Limb (tissue), 2 donors: ENCODE results near the gene ELN.

ENCODE experiments used
- DNase-seq, 2 donors: peaks; one replicate each; pipeline ENCODE4 v3.0.0-alpha.2; 2016; ENCODE audit errors: extremely low spot score in 2 of 2

Gene ELN

DNA sequence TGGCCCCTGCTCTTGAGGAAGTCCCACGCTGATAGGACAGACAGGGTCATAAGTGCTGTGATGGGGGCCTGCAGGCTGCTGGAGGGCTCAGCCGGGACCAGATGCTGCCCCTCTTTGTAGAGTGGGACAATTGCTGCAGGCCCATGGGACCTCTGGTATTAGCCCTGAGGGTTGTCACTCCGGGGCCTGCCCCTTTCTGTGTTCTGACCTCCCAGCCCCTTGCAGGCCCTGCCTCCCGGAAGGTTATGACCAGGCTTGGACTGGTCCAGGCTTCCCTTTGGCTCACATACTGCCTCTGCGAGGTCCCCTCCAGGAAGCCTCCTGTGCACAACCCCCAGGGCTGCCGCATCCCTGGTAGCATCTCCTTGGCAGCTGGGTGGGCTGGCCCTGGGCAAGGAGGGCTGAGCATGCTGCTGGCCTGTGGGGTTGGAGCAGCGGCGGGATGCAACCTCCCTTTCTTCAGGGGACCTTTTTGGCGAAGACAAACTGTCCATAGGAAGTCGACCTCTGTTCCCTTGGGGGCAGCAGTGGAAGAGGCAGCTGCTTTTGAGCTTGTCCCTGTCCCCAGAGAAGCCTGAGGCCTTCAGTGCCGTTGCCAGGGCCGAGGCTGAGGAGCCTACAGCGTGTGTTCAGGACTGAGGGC lies 64.5 kb downstream of the ELN start:
- DNase-seq, result no peak

DNA sequence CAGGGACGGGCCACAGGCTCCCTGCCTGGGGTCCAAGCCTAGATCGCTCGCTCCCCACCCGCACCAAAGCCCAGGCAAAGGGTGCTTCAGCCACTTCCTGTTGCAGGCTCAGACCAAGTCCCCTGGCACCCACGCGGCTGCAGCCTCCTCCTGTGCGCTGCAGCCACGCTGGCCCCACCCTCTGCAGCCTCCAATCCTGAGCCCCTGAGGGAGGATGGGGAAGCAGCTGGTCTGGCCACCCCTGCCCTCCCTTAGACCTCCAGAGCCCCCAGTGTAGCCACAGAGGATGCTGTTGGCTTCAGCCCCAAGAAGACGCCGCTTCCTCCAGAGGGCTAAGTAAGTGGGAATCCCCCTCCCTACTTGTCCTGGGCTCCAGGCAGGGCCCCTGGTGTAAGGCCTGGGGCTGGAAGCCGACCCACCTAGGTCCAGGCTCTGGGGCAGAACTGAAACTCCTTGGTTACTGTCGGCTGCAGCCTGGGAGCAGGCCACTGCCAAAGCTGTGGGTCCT lies 65.0 kb downstream of the ELN start:
- DNase-seq, result no peak

DNA sequence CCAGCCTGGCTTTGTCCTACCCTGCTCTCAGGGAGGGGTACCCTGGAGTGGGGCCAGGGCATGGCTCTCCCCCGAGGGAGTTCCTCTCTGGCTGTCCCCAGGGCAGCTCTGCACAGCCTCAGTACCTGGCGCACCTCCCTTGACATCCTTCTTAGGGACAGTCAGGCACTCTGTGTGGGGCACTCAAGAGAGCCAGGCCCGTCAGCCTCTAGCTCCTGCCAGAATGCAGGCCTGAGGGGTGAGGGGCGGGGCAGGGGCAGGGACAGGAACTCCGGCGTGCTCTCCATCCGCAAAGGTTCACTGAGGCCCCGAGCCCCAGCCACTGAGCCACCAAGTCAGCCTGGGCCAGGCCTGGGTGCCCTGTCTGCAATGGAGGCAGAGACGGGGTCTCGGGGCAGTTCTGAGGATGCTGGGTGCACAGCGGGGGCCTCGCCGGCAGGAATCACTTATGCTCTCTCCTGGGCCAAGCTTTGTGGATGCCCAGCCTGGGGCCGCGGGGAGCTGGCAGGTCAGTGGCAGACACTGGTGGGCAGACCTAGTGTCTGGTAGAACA lies 65.8 kb downstream of the ELN start:
- DNase-seq, result no peak

DNA sequence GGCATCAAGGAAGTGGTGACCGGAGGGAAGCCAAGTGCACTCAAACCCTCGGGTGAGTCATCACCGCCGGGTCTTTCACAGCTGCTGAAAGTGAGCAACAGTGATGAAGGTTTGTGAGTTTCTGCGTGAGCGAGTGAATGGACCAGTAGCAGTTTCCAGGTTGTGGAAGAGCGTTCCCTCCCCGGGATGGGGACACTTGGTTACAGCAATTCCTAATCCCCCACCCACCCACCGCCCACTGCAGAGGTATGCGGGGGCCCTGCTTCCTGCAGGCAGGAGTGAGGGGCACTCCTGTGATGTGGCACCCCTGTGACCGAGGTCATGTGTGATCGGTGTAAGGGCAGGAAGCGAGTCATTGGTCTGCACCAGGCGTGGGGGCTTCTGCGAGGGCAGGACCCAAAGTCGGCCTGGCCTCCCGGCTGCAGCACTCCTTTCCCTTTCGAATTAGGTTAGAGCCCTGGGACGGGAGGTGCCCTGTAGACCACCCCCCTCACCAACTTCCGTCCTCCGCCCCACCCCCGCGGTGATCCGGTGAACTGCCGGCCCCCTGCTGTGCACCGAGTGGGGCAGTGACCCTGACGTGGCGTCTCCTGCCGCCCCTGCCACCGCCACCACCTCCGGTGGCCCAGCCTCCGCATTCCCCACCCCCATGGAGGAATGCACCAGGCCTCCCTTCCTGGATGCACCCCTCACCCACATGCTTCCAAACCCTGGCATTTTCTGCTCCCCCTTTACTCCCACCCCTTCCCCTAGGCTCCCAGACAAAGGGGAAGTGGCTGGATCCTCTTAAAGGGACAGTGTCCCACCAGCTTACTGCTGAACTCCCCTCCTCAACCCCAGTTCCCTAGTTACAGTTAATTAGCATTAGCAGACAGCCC lies 66.5 kb downstream of the ELN start:
- peak in 1 of 2 donors; percentile 51 for DNase-seq

DNA sequence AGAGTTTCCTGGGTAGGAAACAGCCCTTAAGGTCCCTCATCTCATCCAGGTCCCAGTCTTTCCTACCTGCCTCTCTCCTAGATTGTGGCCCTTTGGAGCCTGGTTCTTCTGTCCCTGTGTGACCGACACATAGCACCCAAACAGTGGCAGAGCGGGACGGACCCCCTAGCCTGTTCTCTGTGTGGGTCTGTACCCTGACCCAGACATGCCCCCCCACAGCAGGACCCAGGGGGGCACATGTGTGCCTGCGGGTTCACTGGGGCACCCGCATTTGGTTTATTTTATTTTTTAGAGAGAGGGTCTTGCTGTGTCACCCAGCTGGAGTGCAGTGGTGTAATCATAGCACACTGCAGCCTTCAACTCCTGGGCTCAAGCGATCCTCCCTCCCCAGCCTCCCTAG lies 67.2 kb downstream of the ELN start:
- DNase-seq, result no peak

DNA sequence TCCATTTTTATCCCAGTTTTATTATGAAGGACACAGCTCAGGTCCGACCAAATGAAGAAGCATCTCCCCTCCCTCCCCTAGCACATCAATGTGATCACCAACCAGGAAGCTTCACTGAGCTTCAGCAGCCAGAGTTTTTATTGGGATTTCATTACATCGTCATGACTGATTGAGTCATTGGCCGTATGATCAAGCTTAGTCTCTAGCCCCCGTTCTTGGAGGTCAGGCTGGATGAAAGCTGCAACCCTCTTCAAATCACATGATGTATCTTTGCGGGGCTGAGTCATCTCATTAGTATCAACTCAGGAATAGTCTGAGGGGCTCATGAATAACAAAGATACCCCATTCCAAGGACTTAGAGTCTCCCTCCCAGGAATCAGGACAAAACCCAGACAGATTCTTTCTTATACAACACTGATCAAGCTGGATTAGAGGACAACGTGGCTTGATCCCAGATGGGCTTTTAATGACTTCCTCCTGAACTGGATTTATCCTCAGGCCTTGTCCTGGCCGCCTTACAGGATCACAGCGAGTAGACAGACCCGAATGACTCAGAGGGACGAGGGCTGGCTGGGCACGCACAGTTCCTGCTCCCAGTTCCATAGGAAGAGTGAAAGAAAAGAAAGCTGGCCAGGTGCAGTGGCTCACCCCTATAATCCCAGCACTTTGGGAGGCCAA lies 70.1 kb downstream of the ELN start:
- no peak for DNase-seq

DNA sequence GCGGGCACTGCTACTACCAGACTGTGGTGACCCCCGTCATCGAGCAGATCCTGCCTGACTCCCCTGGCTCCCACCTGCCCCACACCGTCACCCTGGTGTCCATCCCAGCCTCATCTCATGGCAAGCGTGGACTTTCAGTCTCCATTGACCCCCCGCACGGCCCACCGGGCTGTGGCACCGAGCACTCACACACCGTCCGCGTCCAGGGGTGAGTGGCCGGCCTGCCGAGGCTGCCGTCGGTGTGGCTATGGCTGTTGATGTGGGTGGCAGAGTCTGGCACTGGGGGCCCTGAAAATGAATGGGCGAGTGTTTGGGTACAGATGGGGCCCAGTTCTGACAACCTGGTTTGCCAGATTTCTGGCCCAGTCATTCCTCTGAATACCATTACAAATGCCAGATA lies 71.1 kb downstream of the ELN start:
- no peak for DNase-seq

DNA sequence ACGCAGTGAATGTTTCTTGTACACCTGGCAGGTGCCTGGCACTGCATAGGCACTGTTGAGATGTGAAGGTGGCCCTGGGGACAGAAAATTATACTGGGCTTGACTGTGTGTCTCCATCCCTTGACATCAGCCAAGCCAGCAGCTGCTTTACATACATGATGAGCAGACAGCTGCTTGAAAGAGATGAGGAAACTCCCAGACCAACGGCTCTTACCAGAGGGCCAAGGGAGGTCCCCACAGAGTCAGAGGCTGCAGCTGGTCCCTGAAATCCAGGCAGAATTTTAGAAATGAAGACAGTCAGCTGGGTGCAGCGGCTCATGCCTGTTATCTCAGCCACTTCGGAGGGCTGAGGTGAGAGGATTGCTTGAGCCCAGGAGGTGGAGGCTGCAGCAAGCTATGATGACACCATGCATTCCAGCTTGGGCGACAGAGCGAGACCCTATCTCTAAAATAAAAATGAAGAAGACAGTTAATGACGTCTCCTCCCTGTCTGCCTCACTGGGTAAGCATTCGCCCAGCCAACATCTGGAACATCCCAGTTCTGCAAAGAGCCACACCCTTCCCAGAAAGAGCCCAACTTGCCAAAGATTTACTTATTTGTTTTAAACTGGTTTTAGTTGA lies 73.2 kb downstream of the ELN start:
- DNase-seq, result peak in 1 of 2 donors; percentile 23

DNA sequence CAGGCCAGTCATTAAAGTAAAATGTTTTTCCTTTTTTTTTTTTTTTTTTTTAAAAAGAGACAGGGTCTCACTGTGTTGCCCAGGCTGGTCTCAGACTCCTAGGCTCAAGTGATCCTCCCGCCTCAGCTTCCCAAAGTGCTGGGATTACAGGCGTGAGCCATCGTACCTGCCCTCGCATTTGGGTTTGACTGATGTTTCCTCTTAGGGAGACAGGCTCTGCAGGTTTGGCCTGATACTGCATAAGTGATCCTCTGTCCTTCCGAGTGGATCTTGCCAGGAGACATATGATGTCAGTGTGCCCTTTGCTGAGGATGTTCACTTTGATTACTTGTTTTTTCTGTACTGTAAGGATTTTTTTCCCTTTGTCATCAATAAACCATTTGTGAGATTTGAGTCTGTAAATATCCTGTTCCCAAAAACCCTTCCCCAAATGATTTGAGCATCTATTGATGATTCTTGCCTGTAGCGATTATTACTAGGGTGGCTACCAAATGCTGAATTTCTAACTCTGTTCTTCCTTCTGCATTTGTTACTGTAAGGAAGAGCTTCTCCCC lies 75.3 kb downstream of the ELN start:
- DNase-seq, result no peak

DNA sequence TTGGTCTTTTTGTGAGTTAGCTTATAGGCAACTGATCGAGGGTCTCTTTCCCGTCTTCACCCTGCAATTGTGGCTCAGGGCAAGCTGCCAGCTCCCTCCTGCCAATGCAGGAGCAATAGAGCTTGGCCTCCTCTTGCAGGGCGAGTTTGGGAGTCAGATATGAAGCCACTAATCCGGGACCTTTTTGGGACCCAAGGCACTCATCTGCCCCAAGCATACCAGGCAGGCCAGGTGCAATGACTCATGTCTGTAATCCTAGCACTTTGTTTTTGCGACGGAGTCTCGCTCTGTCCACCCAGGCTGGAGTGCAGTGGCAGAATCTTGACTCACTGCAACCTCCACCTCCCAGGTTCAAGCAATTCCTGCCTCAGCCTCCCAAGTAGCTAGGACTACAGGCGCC lies 76.7 kb downstream of the ELN start:
- no peak for DNase-seq

DNA sequence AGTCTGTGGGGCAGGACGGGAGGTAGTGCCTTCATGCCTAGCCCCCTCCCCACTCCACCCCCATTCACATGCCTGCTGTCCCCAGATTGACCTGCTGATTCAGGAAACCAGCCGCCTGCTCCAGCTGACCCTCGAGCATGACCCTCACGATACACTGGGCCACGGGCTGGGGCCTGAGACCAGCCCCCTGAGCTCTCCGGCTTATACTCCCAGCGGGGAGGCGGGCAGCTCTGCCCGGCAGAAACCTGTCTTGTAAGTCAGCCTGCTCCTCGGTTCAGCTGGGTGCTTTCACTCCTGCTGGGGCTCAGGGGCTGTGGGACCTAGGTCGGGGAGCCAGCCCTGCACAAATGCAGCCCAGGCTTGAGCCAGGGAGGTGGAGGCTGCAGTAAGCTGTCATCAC lies 78.0 kb downstream of the ELN start:
- DNase-seq, result no peak

DNA sequence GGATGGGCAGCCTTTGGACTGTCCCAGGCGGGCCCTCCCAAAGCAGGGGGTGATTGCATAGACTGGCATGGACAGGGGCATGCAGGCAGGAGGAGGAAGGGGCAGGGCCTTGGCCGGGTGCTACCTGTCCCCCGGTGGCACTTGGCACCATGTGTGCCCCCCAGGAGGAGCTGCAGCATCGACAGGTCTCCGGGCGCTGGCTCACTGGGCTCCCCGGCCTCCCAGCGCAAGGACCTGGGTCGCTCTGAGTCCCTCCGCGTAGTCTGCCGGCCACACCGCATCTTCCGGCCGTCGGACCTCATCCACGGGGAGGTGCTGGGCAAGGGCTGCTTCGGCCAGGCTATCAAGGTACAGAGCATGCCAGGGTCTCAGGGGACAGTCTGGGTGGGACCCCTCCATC lies 78.9 kb downstream of the ELN start:
- no peak for DNase-seq

DNA sequence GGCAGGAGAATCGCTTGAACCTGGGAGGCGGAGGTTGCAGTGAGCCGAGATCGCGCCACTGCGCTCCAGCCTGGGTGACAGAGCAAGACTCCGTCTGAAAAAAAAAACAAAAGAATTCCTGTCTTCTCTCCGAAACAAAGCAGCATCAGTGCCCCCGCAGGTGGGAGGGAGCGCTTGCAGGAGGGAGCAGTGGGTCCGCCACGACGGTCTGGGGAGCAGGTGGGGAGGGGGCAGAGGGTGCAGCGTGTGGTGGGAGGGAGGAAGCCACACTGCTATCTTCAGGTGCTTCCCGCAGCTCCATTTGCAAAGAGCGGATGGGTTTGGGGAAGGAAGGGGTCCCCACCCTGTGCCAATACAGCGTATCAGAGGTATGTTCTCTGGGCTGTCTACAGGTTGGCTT lies 87.4 kb downstream of the ELN start:
- no peak for DNase-seq

DNA sequence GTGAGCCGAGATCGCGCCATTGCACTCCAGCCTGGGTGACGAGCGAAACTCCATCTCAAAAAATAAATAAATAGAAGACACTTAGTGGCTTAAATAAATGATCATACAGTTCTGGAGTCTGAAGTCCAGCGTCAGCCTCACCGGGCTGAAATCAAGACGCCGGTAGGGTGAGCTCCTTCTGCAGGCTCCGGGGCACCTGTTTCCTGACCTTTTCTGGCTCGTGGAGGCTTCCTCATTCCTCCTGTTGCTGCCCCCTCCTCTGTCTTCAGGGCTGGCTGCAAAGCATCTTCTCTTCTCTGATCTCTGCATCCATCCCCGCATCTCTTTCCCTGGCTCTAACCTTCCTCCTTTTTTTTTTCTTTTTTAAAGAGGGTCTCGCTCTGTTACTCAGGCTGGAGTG lies 88.4 kb downstream of the ELN start:
- DNase-seq, result no peak
